Eye (tissue), 1 donor: ENCODE results near the gene ADCY2.

Source experiments
- DNase-seq: peaks from one replicate; pipeline ENCODE4 v3.0.0-alpha.2; 2015

ADCY2 gene

DNA sequence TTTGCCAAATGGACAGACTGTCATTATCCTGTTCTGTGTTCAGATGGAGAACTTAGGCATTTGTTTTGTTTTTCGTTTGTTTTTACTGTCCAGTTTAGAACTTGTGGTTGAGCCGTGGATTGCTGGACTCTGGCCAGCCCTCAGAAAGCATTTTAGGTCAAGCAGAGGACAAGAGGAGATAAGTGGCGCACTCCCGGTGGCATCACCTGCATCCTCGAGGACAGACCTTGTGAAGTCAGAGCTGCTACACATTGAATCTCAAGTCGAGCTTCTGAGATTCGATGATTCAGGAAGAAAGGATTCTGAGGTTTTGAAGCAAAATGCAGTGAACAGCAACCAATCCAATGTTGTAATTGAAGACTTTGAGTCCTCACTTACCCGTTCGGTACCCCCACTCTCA lies 481.9 kb downstream of the ADCY2 start:
- DNase-seq: no peak

DNA sequence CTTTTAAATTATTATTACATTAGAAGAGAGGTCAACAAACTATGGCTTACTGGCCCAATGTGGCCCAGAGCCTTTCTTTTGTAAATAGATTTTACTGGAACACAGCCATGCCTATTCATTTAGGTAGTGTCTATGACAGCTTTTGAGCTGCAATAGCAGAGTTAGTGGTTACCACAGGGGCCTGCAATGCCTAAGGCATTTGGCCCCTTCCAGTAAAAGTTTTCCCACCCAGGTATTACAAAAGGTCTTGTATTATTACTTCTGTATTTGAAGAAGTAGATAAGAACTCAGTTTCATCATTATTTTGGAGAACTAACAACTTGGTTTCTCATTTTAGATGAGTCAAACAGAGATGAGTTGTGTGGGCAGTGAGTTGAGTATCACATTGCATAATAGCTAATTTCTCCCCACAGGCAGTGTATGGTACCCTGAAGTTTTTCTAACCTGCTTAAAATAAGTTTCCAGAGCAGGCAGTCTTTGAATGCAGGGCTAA lies 482.5 kb downstream of the ADCY2 start:
- no peak for DNase-seq
